Activated T-cell treated with anti-CD3 and anti-CD28 coated beads, Interleukin-2, amount 50 U/mL, for 48 hours (primary cell): ENCODE data around the gene SLIT3.

Source experiments
- DNase-seq, 2 experiments: peaks; one replicate each; pipeline ENCODE4 v3.0.0-alpha.2; 2020

SLIT3 gene

GRCh38 chr5:168844016-168844921 lies 456.7 kb downstream of the SLIT3 start:
- no peak for DNase-seq

- no peak for DNase-seq
Observed at GRCh38 chr5:168843277-168844015, 457.5 kb downstream of the SLIT3 start.

GRCh38 chr5:168842571-168843205 lies 458.3 kb downstream of the SLIT3 start:
- no peak for DNase-seq

GRCh38 chr5:168837852-168838251 lies 463.1 kb downstream of the SLIT3 start:
- no peak for DNase-seq

GRCh38 chr5:168836603-168837231 lies 464.2 kb downstream of the SLIT3 start:
- DNase-seq: peak in 1 of 2 experiments; percentile 48

GRCh38 chr5:168833936-168834335 lies 467.0 kb downstream of the SLIT3 start:
- DNase-seq: no peak

GRCh38 chr5:168833383-168833782 lies 467.6 kb downstream of the SLIT3 start:
- peak in 1 of 2 experiments; percentile 15 for DNase-seq

GRCh38 chr5:168832308-168832707 lies 468.6 kb downstream of the SLIT3 start:
- DNase-seq: peak in 1 of 2 experiments; percentile 13

- DNase-seq: no peak
Observed at GRCh38 chr5:168831383-168831782, 469.6 kb downstream of the SLIT3 start.

- DNase-seq: peak in 1 of 2 experiments; percentile 12
Observed at GRCh38 chr5:168830833-168831232, 470.1 kb downstream of the SLIT3 start.

GRCh38 chr5:168829922-168830417 lies 471.0 kb downstream of the SLIT3 start:
- peak in 1 of 2 experiments; percentile 14 for DNase-seq

GRCh38 chr5:168829044-168829443 lies 471.9 kb downstream of the SLIT3 start:
- peak in 1 of 2 experiments; percentile 16 for DNase-seq

GRCh38 chr5:168827636-168828035 lies 473.3 kb downstream of the SLIT3 start:
- peak in 1 of 2 experiments; percentile 13 for DNase-seq

- peak in 1 of 2 experiments; percentile 13 for DNase-seq
Observed at GRCh38 chr5:168826246-168826725, 474.7 kb downstream of the SLIT3 start.

- peak; percentile 66 to 69 for DNase-seq
Observed at GRCh38 chr5:168822745-168823281, 478.1 kb downstream of the SLIT3 start.

GRCh38 chr5:168822248-168822744 lies 478.6 kb downstream of the SLIT3 start:
- DNase-seq: no peak

GRCh38 chr5:168820874-168821273 lies 480.1 kb downstream of the SLIT3 start:
- DNase-seq: no peak

- DNase-seq: no peak
Observed at GRCh38 chr5:168819004-168819621, 481.8 kb downstream of the SLIT3 start.

- no peak for DNase-seq
Observed at GRCh38 chr5:168818558-168818957, 482.4 kb downstream of the SLIT3 start.

- DNase-seq: no peak
Observed at GRCh38 chr5:168817591-168817990, 483.3 kb downstream of the SLIT3 start.

- DNase-seq: no peak
Observed at GRCh38 chr5:168816661-168817060, 484.3 kb downstream of the SLIT3 start.
